Prostate gland (tissue), 2 donors: ENCODE measurements around the gene CHST11.

Experiments used
- POLR2A ChIP-seq: fragments of 450-650 bp; IDR thresholded peaks from one replicate; pipeline ENCODE4 v1.6.1; 2016; ENCODE audit warnings: antibody characterized with exemption, mild to moderate bottlenecking
- TF ChIP-seq, protein P1 (sequence below), 4 experiments: fragments of 200-600 bp in 2 of 4; fragments of 450-650 bp in 2 of 4; sonication (generic) in 2 of 4; IDR thresholded peaks; 1 replicate in 3 of 4; 2 replicates in 1 of 4; pipeline ENCODE4 v1.5.1; 2016 to 2019; ENCODE audit warnings: antibody characterized with exemption in 4 of 4, mild to moderate bottlenecking in 2 of 4, moderate library complexity in 2 of 4

- no peak for TF ChIP-seq POLR2A
- TF ChIP-seq, protein P1, sequence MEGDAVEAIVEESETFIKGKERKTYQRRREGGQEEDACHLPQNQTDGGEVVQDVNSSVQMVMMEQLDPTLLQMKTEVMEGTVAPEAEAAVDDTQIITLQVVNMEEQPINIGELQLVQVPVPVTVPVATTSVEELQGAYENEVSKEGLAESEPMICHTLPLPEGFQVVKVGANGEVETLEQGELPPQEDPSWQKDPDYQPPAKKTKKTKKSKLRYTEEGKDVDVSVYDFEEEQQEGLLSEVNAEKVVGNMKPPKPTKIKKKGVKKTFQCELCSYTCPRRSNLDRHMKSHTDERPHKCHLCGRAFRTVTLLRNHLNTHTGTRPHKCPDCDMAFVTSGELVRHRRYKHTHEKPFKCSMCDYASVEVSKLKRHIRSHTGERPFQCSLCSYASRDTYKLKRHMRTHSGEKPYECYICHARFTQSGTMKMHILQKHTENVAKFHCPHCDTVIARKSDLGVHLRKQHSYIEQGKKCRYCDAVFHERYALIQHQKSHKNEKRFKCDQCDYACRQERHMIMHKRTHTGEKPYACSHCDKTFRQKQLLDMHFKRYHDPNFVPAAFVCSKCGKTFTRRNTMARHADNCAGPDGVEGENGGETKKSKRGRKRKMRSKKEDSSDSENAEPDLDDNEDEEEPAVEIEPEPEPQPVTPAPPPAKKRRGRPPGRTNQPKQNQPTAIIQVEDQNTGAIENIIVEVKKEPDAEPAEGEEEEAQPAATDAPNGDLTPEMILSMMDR (IDR thresholded peaks at IDR 0.05) = no peak
These were observed 252.1 kb downstream of the CHST11 start for GRCh38 chr12:104708891-104709290.
